Activated CD8-positive, alpha-beta memory T cell treated with anti-CD3 and anti-CD28 coated beads, Interleukin-2, amount 50 U/mL, for 1 hour (primary cell): ENCODE data around the gene RAD54L2.
"Not testable (repeated sequence)": the region's sequence is repeated elsewhere in the genome, so short reads cannot be mapped to it uniquely, and the experiment has no call there.

ENCODE experiments used
- DNase-seq: peaks from one replicate; pipeline ENCODE4 v3.0.0-alpha.2; 2020; ENCODE audit errors: extremely low read depth

RAD54L2 gene

GRCh38 chr3:51538459-51539290, at the start of gene RAD54L2:
RAD54L2 (plus strand) TSS chr3:51538719; CDS start chr3:51590421, 51,702 bp downstream.
- peak; percentile 34 for DNase-seq

- peak; percentile 51 for DNase-seq
These were observed 39.4 kb upstream of the RAD54L2 start for GRCh38 chr3:51498876-51499738.

- DNase-seq: no peak
These were observed 37.8 kb upstream of the RAD54L2 start for GRCh38 chr3:51500632-51501131.

- peak; percentile 16 for DNase-seq
These were observed 36.5 kb upstream of the RAD54L2 start for GRCh38 chr3:51501833-51502561.

- DNase-seq: no peak
These were observed 36.0 kb upstream of the RAD54L2 start for GRCh38 chr3:51502562-51502910.

- no peak for DNase-seq
These were observed 35.5 kb upstream of the RAD54L2 start for GRCh38 chr3:51503007-51503406.

- no peak for DNase-seq
These were observed 30.3 kb upstream of the RAD54L2 start for GRCh38 chr3:51508255-51508654.

GRCh38 chr3:51510996-51511395, 27.5 kb upstream of the RAD54L2 start:
- no peak for DNase-seq

GRCh38 chr3:51514210-51514609, 24.3 kb upstream of the RAD54L2 start:
- DNase-seq: no peak

- DNase-seq: no peak
These were observed 18.7 kb upstream of the RAD54L2 start for GRCh38 chr3:51519848-51520247.

GRCh38 chr3:51520906-51521730, 17.4 kb upstream of the RAD54L2 start:
- not testable (repeated sequence) for DNase-seq

GRCh38 chr3:51522273-51522962, 16.1 kb upstream of the RAD54L2 start:
- DNase-seq: no peak

GRCh38 chr3:51524874-51525273, 13.6 kb upstream of the RAD54L2 start:
- not testable (repeated sequence) for DNase-seq

- no peak for DNase-seq
These were observed 8.0 kb upstream of the RAD54L2 start for GRCh38 chr3:51530485-51530884.

- DNase-seq: no peak
These were observed 3.1 kb upstream of the RAD54L2 start for GRCh38 chr3:51535146-51536019.

- DNase-seq: not testable (repeated sequence)
These were observed 888 bp upstream of the RAD54L2 start for GRCh38 chr3:51537631-51538030.

- DNase-seq: no peak
These were observed 432 bp upstream of the RAD54L2 start for GRCh38 chr3:51538115-51538458.

- no peak for DNase-seq
These were observed 897 bp downstream of the RAD54L2 start for GRCh38 chr3:51539291-51539941.

- not testable (repeated sequence) for DNase-seq
These were observed 4.1 kb downstream of the RAD54L2 start for GRCh38 chr3:51542596-51542995.
